ENCODE measurements around the gene ERICH3.
"Not testable (repeated sequence)": the region's sequence is repeated elsewhere in the genome, so short reads cannot be mapped to it uniquely, and the experiment has no call there.

Gene ERICH3

GRCh38 chr1:74679811-74680210 lies 6.2 kb upstream of the ERICH3 start:
- no peak for DNase-seq

GRCh38 chr1:74677926-74678325 lies 4.3 kb upstream of the ERICH3 start:
- no peak for DNase-seq

- DNase-seq = no peak
Measured at GRCh38 chr1:74674278-74675048, 871 bp upstream of the ERICH3 start.

- not testable (repeated sequence) for DNase-seq
Measured at GRCh38 chr1:74670866-74671265, 2.7 kb downstream of the ERICH3 start.

GRCh38 chr1:74654708-74655107 lies 18.9 kb downstream of the ERICH3 start:
- DNase-seq = no peak

- peak; percentile 74 for DNase-seq
Measured at GRCh38 chr1:74652711-74653139, 20.9 kb downstream of the ERICH3 start.

GRCh38 chr1:74650561-74650960 lies 23.0 kb downstream of the ERICH3 start:
- peak; percentile 42 for DNase-seq

GRCh38 chr1:74641876-74642275 lies 31.7 kb downstream of the ERICH3 start:
- no peak for DNase-seq

- no peak for DNase-seq
Measured at GRCh38 chr1:74641161-74641560, 32.4 kb downstream of the ERICH3 start.

GRCh38 chr1:74637296-74637695 lies 36.3 kb downstream of the ERICH3 start:
- DNase-seq = no peak

- DNase-seq = no peak
Measured at GRCh38 chr1:74629283-74629682, 44.3 kb downstream of the ERICH3 start.

GRCh38 chr1:74623716-74624115 lies 49.9 kb downstream of the ERICH3 start:
- DNase-seq = no peak

- no peak for DNase-seq
Measured at GRCh38 chr1:74620242-74620641, 53.4 kb downstream of the ERICH3 start.

GRCh38 chr1:74618974-74619373 lies 54.6 kb downstream of the ERICH3 start:
- DNase-seq = no peak

- DNase-seq = no peak
Measured at GRCh38 chr1:74613894-74614293, 59.7 kb downstream of the ERICH3 start.

- no peak for DNase-seq
Measured at GRCh38 chr1:74611887-74612286, 61.7 kb downstream of the ERICH3 start.

GRCh38 chr1:74610961-74611360 lies 62.6 kb downstream of the ERICH3 start:
- no peak for DNase-seq

GRCh38 chr1:74609810-74610371 lies 63.7 kb downstream of the ERICH3 start:
- no peak for DNase-seq

GRCh38 chr1:74596717-74597116 lies 76.9 kb downstream of the ERICH3 start:
- DNase-seq = no peak

- DNase-seq = no peak
Measured at GRCh38 chr1:74593887-74594866, 79.4 kb downstream of the ERICH3 start.

- no peak for DNase-seq
Measured at GRCh38 chr1:74592580-74593355, 80.8 kb downstream of the ERICH3 start.

GRCh38 chr1:74591949-74592348 lies 81.6 kb downstream of the ERICH3 start:
- no peak for DNase-seq

- DNase-seq = no peak
Measured at GRCh38 chr1:74590288-74590687, 83.3 kb downstream of the ERICH3 start.
